Measurements from ENCODE around the gene ECE1. TPM values are rescaled to one million over a fixed set of nuclear protein-coding genes. Genes with fewer than 3 reads are reported as not detected.

Gene ECE1
- total and polyA plus RNA-seq, 2 of the 13 experiments (the other 11 are each of a cell fraction or from before 2014, with no cell fraction given), result 13.5 to 21.2 TPM

GRCh38 chr1:21337010-21337437 is 46.8 kb upstream of the ECE1 start (continued):
- TF ChIP-seq RARA (CRISPR knock-in tag; IDR thresholded peaks at IDR 0.05) (peak; percentile 75), HOXA7 (CRISPR knock-in tag; IDR thresholded peaks at IDR 0.05) (no peak), KLF6 (CRISPR knock-in tag; IDR thresholded peaks at IDR 0.05) (no peak), FOXJ3 (CRISPR knock-in tag; IDR thresholded peaks at IDR 0.05; ENCODE audit: borderline replicate concordance) (peak; percentile 41; the same call in 1 of the 2 replicates), CC2D1A (CRISPR knock-in tag; IDR thresholded peaks at IDR 0.05) (no peak), ZNF652 (CRISPR knock-in tag; IDR thresholded peaks at IDR 0.05; ENCODE audit: borderline replicate concordance, low read depth) (0 out of 2 replicates have a peak, but pooled peaks have one; percentile 64), PITX1 (CRISPR knock-in tag; IDR thresholded peaks at IDR 0.05) (0 out of 2 replicates have a peak, but pooled peaks have one; percentile 36), HMGA1 (CRISPR knock-in tag; conservative IDR thresholded peaks at IDR 0.05) (no peak), MATR3 (CRISPR knock-in tag; IDR thresholded peaks at IDR 0.05) (no peak), MED1 (CRISPR knock-in tag; IDR thresholded peaks at IDR 0.05) (peak; percentile 20; the same call in 1 of the 2 replicates), ZNF205 (CRISPR knock-in tag; IDR thresholded peaks at IDR 0.05) (peak; percentile 35; the same call in 1 of the 2 replicates), PHF21A (CRISPR knock-in tag; IDR thresholded peaks at IDR 0.05) (peak; percentile 44; the same call in 1 of the 2 replicates), ZMYM3 (CRISPR knock-in tag; IDR thresholded peaks at IDR 0.05) (peak; percentile 62), FOXP1 (IDR thresholded peaks at IDR 0.05) (peak; percentile 9; the same call in 1 of the 2 replicates), FOXP1 (CRISPR knock-in tag; IDR thresholded peaks at IDR 0.05) (peak; percentile 81; the same call in 1 of the 2 replicates), ZZZ3 (CRISPR knock-in tag; IDR thresholded peaks at IDR 0.05; ENCODE audit: borderline replicate concordance) (no peak), GATAD2A (CRISPR knock-in tag; IDR thresholded peaks at IDR 0.05) (peak; percentile 50; the same call in 1 of the 2 replicates), ZSCAN22 (CRISPR knock-in tag; IDR thresholded peaks at IDR 0.05) (peak; percentile 89), HDAC1 (CRISPR knock-in tag; IDR thresholded peaks at IDR 0.05) (peak; percentile 56), ERF (CRISPR knock-in tag; IDR thresholded peaks at IDR 0.05) (0 out of 2 replicates have a peak, but pooled peaks have one; percentile 16), SAP130 (CRISPR knock-in tag; IDR thresholded peaks at IDR 0.05; ENCODE audit: low read depth) (peak; percentile 20; the same call in 1 of the 2 replicates), NR2F6 (IDR thresholded peaks at IDR 0.05) (no peak), NR2F6 (CRISPR knock-in tag; IDR thresholded peaks at IDR 0.05) (peak; percentile 51), NCOR1 (IDR thresholded peaks at IDR 0.05; ENCODE audit: borderline replicate concordance, low read length) (no peak), SOX6 (IDR thresholded peaks at IDR 0.05) (no peak), SOX6 (CRISPR knock-in tag; IDR thresholded peaks at IDR 0.05) (peak; percentile 30; the same call in 1 of the 2 replicates), ZBTB14 (CRISPR knock-in tag; IDR thresholded peaks at IDR 0.05) (no peak), ZNF567 (CRISPR knock-in tag; IDR thresholded peaks at IDR 0.05; ENCODE audit: borderline replicate concordance) (no peak), CEBPG (CRISPR knock-in tag; IDR thresholded peaks at IDR 0.05) (0 out of 2 replicates have a peak, but pooled peaks have one; percentile 4), SALL1 (CRISPR knock-in tag; IDR thresholded peaks at IDR 0.05) (peak; percentile 52)
- TF ChIP-seq, protein P1, sequence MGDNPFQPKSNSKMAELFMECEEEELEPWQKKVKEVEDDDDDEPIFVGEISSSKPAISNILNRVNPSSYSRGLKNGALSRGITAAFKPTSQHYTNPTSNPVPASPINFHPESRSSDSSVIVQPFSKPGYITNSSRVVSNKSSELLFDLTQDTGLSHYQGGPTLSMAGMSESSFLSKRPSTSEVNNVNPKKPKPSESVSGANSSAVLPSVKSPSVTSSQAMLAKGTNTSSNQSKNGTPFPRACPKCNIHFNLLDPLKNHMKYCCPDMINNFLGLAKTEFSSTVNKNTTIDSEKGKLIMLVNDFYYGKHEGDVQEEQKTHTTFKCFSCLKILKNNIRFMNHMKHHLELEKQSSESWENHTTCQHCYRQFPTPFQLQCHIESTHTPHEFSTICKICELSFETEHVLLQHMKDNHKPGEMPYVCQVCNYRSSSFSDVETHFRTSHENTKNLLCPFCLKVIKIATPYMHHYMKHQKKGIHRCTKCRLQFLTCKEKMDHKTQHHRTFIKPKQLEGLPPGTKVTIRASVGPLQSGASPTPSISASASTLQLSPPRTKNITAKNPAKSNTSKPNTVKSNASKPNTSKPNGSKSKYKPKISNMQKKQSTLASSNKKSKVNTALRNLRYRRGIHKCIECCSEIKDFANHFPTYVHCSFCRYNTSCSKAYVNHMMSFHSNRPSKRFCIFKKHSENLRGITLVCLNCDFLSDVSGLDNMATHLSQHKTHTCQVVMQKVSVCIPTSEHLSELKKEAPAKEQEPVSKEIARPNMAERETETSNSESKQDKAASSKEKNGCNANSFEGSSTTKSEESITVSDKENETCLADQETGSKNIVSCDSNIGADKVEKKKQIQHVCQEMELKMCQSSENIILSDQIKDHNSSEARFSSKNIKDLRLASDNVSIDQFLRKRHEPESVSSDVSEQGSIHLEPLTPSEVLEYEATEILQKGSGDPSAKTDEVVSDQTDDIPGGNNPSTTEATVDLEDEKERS (CRISPR knock-in tag; IDR thresholded peaks at IDR 0.05), result 0 out of 2 replicates have a peak, but pooled peaks have one; percentile 43

Measured in HepG2 (cell line).